SU-DHL-6 (cell line): ENCODE data around the gene HOXB6.

Source experiments
- CTCF ChIP-seq: fragments of 200-600 bp; sonication (generic); IDR thresholded peaks from one replicate; pipeline ENCODE4 v1.5.1; 2017; ENCODE audit warnings: antibody characterized with exemption, mild to moderate bottlenecking, low read length, moderate library complexity; ENCODE audit not compliant: insufficient read depth, poor library complexity, severe bottlenecking
- EZH2phosphoT487 ChIP-seq: fragments of 200-600 bp; sonication (generic), shearing (Covaris generic); conservative IDR thresholded peaks from 2 replicates; pipeline ENCODE4 v1.6.1; 2018; ENCODE audit warnings: mild to moderate bottlenecking, antibody characterized with exemption, low read length, moderate library complexity, mixed read lengths

GRCh38 chr17:48579760-48580554 is 24.8 kb downstream of the HOXB6 start:
- TF ChIP-seq CTCF (no peak), EZH2phosphoT487 (no peak)
